ENCODE measurements around the gene HERC3. TPM values are rescaled to one million over a fixed set of nuclear protein-coding genes. Genes with fewer than 3 reads are reported as not detected.

Gene HERC3
- total and polyA plus RNA-seq, 2 of the 13 experiments (the other 11 are each of a cell fraction or from before 2014, with no cell fraction given) = 3.8 to 6.2 TPM

- TF ChIP-seq MAX (IDR thresholded peaks at IDR 0.05) (peak; percentile 41; the same call in 1 of the 2 replicates), NR2F2 (IDR thresholded peaks at IDR 0.05; ENCODE audit: borderline replicate concordance, low read depth) (0 out of 2 replicates have a peak, but pooled peaks have one; percentile 18), MIXL1 (CRISPR knock-in tag; IDR thresholded peaks at IDR 0.05) (peak; percentile 50; the same call in 1 of the 2 replicates), CEBPG (CRISPR knock-in tag; IDR thresholded peaks at IDR 0.05) (peak; percentile 52; the same call in 1 of the 2 replicates), ZFX (CRISPR knock-in tag; IDR thresholded peaks at IDR 0.05; ENCODE audit: low read depth) (peak; percentile 47), FOXK2 (IDR thresholded peaks at IDR 0.05) (peak; percentile 59; the same call in 1 of the 2 replicates), NFE2L2 (IDR thresholded peaks at IDR 0.05; ENCODE audit: low read length) (no peak), SOX13 (IDR thresholded peaks at IDR 0.05) (no peak), SOX13 (CRISPR knock-in tag; conservative IDR thresholded peaks at IDR 0.05 in 1 of 2, IDR thresholded peaks at IDR 0.05 in 1 of 2) (peak in 1 of 2 experiments; percentile 62; a peak in 2 of 4 replicates), HNF4A (CRISPR knock-in tag; IDR thresholded peaks at IDR 0.05) (peak; percentile 84), SOX6 (IDR thresholded peaks at IDR 0.05) (no peak), SOX6 (CRISPR knock-in tag; IDR thresholded peaks at IDR 0.05) (peak; percentile 62; the same call in 1 of the 2 replicates), CBX5 (CRISPR knock-in tag; IDR thresholded peaks at IDR 0.05; ENCODE audit: borderline replicate concordance) (no peak), ZNF451 (CRISPR knock-in tag; IDR thresholded peaks at IDR 0.05) (no peak), RAD21 (CRISPR knock-in tag; IDR thresholded peaks at IDR 0.05) (no peak), MLLT10 (CRISPR knock-in tag; IDR thresholded peaks at IDR 0.05) (no peak), ZNF652 (CRISPR knock-in tag; IDR thresholded peaks at IDR 0.05; ENCODE audit: borderline replicate concordance, low read depth) (no peak), CREM (IDR thresholded peaks at IDR 0.05) (peak; percentile 62), CREM (CRISPR knock-in tag; IDR thresholded peaks at IDR 0.05) (no peak), TMF1 (CRISPR knock-in tag; IDR thresholded peaks at IDR 0.05; ENCODE audit: low read depth) (no peak), GABPA (IDR thresholded peaks at IDR 0.05; ENCODE audit: low read depth, low read length) (no peak), GABPA (CRISPR knock-in tag; IDR thresholded peaks at IDR 0.05; ENCODE audit: low read depth) (peak; percentile 22; the same call in 1 of the 2 replicates), ZNF234 (CRISPR knock-in tag; conservative IDR thresholded peaks at IDR 0.05) (no peak), SRSF9 (IDR thresholded peaks at IDR 0.05; ENCODE audit: borderline replicate concordance, insufficient read depth, low read depth, low read length, poor library complexity, severe bottlenecking) (no peak), BCL6 (CRISPR knock-in tag; IDR thresholded peaks at IDR 0.05) (peak; percentile 44; the same call in 1 of the 2 replicates), ZNF460 (CRISPR knock-in tag; IDR thresholded peaks at IDR 0.05; ENCODE audit: borderline replicate concordance) (no peak), ZMYM4 (CRISPR knock-in tag; IDR thresholded peaks at IDR 0.05) (peak; percentile 29; the same call in 1 of the 2 replicates), ERF (CRISPR knock-in tag; IDR thresholded peaks at IDR 0.05) (0 out of 2 replicates have a peak, but pooled peaks have one; percentile 30), ZNF30 (CRISPR knock-in tag; IDR thresholded peaks at IDR 0.05) (no peak), PHF21A (CRISPR knock-in tag; IDR thresholded peaks at IDR 0.05) (peak; percentile 60; the same call in 1 of the 2 replicates), ETV5 (CRISPR knock-in tag; IDR thresholded peaks at IDR 0.05; ENCODE audit: borderline replicate concordance) (peak; percentile 76; the same call in 1 of the 2 replicates)
- TF ChIP-seq, protein P1, sequence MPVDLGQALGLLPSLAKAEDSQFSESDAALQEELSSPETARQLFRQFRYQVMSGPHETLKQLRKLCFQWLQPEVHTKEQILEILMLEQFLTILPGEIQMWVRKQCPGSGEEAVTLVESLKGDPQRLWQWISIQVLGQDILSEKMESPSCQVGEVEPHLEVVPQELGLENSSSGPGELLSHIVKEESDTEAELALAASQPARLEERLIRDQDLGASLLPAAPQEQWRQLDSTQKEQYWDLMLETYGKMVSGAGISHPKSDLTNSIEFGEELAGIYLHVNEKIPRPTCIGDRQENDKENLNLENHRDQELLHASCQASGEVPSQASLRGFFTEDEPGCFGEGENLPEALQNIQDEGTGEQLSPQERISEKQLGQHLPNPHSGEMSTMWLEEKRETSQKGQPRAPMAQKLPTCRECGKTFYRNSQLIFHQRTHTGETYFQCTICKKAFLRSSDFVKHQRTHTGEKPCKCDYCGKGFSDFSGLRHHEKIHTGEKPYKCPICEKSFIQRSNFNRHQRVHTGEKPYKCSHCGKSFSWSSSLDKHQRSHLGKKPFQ (CRISPR knock-in tag; IDR thresholded peaks at IDR 0.05; ENCODE audit: insufficient replicate concordance) = peak; percentile 47
These were observed 161.6 kb downstream of the HERC3 start (continued) for GRCh38 chr4:88753658-88754571.
